GM23338 (cell line): Measurements from ENCODE around the gene CLIP2. TPM values are rescaled to one million over a fixed set of nuclear protein-coding genes. Genes with fewer than 3 reads are reported as not detected.

ENCODE experiments used
- ATAC-seq: fragments of 200-7000 bp; cut with Tn5 transposase; 3 replicates; pipeline ENCODE4 v1.9.1; 2020
- DNase-seq: peaks from one replicate; pipeline ENCODE4 v3.0.0-alpha.2; 2015; ENCODE audit warnings: low spot score
- H2AFZ ChIP-seq: fragments of 200-600 bp; sonication (generic); 2 replicates; pipeline ENCODE4 v1.8.0; 2016; ENCODE audit warnings: antibody characterized with exemption, mild to moderate bottlenecking, moderate library complexity
- H3F3A ChIP-seq: fragments of 200-600 bp; sonication (generic); replicated peaks from 2 replicates; pipeline ENCODE4 v1.8.0; 2017; ENCODE audit warnings: antibody characterized with exemption, mixed run types, low read depth
- H3K27ac ChIP-seq: fragments of 200-600 bp; sonication (generic); 2 replicates; pipeline ENCODE4 v1.6.1; 2016; ENCODE audit warnings: low read depth
- H3K27me3 ChIP-seq: fragments of 200-600 bp; sonication (generic); 2 replicates; pipeline ENCODE4 v1.8.0; 2016; ENCODE audit warnings: mild to moderate bottlenecking, mixed run types, moderate library complexity; ENCODE audit not compliant: insufficient read depth
- H3K36me3 ChIP-seq: fragments of 200-600 bp; sonication (generic); 2 replicates; pipeline ENCODE4 v1.8.0; 2016; ENCODE audit warnings: mild to moderate bottlenecking; ENCODE audit not compliant: insufficient read depth
- H3K4me1 ChIP-seq: fragments of 200-600 bp; sonication (generic); 2 replicates; pipeline ENCODE4 v1.8.0; 2016; ENCODE audit warnings: mild to moderate bottlenecking, moderate library complexity; ENCODE audit not compliant: insufficient read depth
- H3K4me2 ChIP-seq: fragments of 200-600 bp; sonication (generic); 2 replicates; pipeline ENCODE4 v1.7.1; 2017; ENCODE audit warnings: mixed run types
- H3K4me3 ChIP-seq: fragments of 200-600 bp; sonication (generic); 2 replicates; pipeline ENCODE4 v1.6.1; 2016; ENCODE audit warnings: mixed run types
- H3K79me2 ChIP-seq: fragments of 200-600 bp; sonication (generic); replicated peaks from 2 replicates; pipeline ENCODE4 v1.8.0; 2017; ENCODE audit warnings: mild to moderate bottlenecking; ENCODE audit not compliant: insufficient read depth
- H3K9me2 ChIP-seq: fragments of 200-600 bp; sonication (generic); 2 replicates; pipeline ENCODE4 v1.8.0; 2017; ENCODE audit not compliant: insufficient read depth
- H4K20me1 ChIP-seq: fragments of 200-600 bp; sonication (generic); replicated peaks from 2 replicates; pipeline ENCODE4 v1.8.0; 2017; ENCODE audit warnings: mild to moderate bottlenecking; ENCODE audit not compliant: insufficient read depth
- H3K27ac Mint-ChIP-seq: 2 replicates; pipeline ENCODE4 v1.8.0; 2020; ENCODE audit warnings: inconsistent platforms, mild to moderate bottlenecking, moderate library complexity, mixed read lengths
- H3K27me3 Mint-ChIP-seq: 3 replicates; pipeline ENCODE4 v1.8.0; 2022; ENCODE audit warnings: low read depth, mild to moderate bottlenecking, moderate library complexity, mixed read lengths, inconsistent platforms; ENCODE audit not compliant: insufficient read depth, poor library complexity
- H3K36me3 Mint-ChIP-seq: 3 replicates; pipeline ENCODE4 v1.8.0; 2021; ENCODE audit warnings: low read depth, mild to moderate bottlenecking, inconsistent platforms, moderate library complexity, mixed read lengths
- H3K4me1 Mint-ChIP-seq: 3 replicates; pipeline ENCODE4 v1.8.0; 2020; ENCODE audit warnings: mild to moderate bottlenecking, inconsistent platforms, mixed read lengths
- H3K4me3 Mint-ChIP-seq: 3 replicates; pipeline ENCODE4 v1.8.0; 2021; ENCODE audit warnings: moderate library complexity, mild to moderate bottlenecking, inconsistent platforms, mixed read lengths
- H3K9me3 Mint-ChIP-seq: 3 replicates; pipeline ENCODE4 v1.8.0; 2020; ENCODE audit warnings: moderate library complexity, mild to moderate bottlenecking, inconsistent platforms, mixed read lengths
- EZH2 ChIP-seq: fragments of 200-600 bp; sonication (generic); IDR thresholded peaks from one replicate; pipeline ENCODE4 v1.8.0; 2017; ENCODE audit warnings: antibody characterized with exemption, mild to moderate bottlenecking, low read depth; ENCODE audit not compliant: unreplicated experiment
- EZH2phosphoT487 ChIP-seq: fragments of 200-600 bp; sonication (generic); IDR thresholded peaks from one replicate; pipeline ENCODE4 v1.8.1; 2018; ENCODE audit warnings: antibody characterized with exemption; ENCODE audit not compliant: unreplicated experiment
- JUNB ChIP-seq: IDR thresholded peaks from one replicate; pipeline ENCODE4 v1.6.1; 2016; ENCODE audit warnings: antibody characterized with exemption; ENCODE audit not compliant: unreplicated experiment
- NANOG ChIP-seq: IDR thresholded peaks from 2 replicates; pipeline ENCODE4 v1.6.1; 2016; ENCODE audit warnings: antibody characterized with exemption, borderline replicate concordance
- POLR2AphosphoS5 ChIP-seq: IDR thresholded peaks from 2 replicates; pipeline ENCODE4 v1.6.1; 2016; ENCODE audit warnings: antibody characterized with exemption, low read depth
- STAT1 ChIP-seq: IDR thresholded peaks from one replicate; pipeline ENCODE4 v1.6.1; 2016; ENCODE audit warnings: antibody characterized with exemption; ENCODE audit not compliant: unreplicated experiment
- ZNF114 ChIP-seq: fragments of 250-450 bp; sonication (Bioruptor Pico); IDR thresholded peaks from 2 replicates; pipeline ENCODE4 v1.5.0; 2020; ENCODE audit warnings: mild to moderate bottlenecking, moderate library complexity
- ZNF331 ChIP-seq: fragments of 250-450 bp; sonication (Bioruptor Pico); IDR thresholded peaks from 2 replicates; pipeline ENCODE4 v1.5.0; 2020; ENCODE audit warnings: low read depth, mild to moderate bottlenecking, moderate library complexity
- polyA plus RNA-seq: library from polyadenylated mRNA; unstranded; fragments of >200 nt; fragmentation: Nextera tagmentation; extraction: Ambion mirVana; gene quantifications from 2 replicates; pipeline ENCODE4 v1.2.1, GENCODE V29; 2016
- total RNA-seq: library from RNA; depleted of rRNA; stranded (reverse); fragments of >200 nt; shearing (Covaris generic); gene quantifications from 2 replicates; pipeline ENCODE4 v1.2.3, GENCODE V29; 2014
- TF ChIP-seq, protein P1 (sequence below), 2 experiments: fragments of 200-600 bp in 1 of 2; sonication (generic) in 1 of 2; conservative IDR thresholded peaks; 2 replicates each; pipeline versions ENCODE4 v1.5.1 to v1.6.1; 2016 to 2017; ENCODE audit warnings: antibody characterized with exemption in 2 of 2, low read depth in 2 of 2, mild to moderate bottlenecking in 2 of 2, moderate library complexity in 1 of 2
- TF ChIP-seq, protein P2 (sequence below): fragments of 250-450 bp; sonication (Bioruptor Pico); IDR thresholded peaks from 2 replicates; pipeline ENCODE4 v1.5.0; 2020; ENCODE audit warnings: mild to moderate bottlenecking, moderate library complexity
- TF ChIP-seq, protein P3 (sequence below): IDR thresholded peaks from 2 replicates; pipeline ENCODE4 v1.6.1; 2016; ENCODE audit warnings: antibody characterized with exemption

CLIP2 gene
- total and polyA plus RNA-seq, 2 experiments from 2014 or later, result 8.1 to 51.9 TPM

DNA sequence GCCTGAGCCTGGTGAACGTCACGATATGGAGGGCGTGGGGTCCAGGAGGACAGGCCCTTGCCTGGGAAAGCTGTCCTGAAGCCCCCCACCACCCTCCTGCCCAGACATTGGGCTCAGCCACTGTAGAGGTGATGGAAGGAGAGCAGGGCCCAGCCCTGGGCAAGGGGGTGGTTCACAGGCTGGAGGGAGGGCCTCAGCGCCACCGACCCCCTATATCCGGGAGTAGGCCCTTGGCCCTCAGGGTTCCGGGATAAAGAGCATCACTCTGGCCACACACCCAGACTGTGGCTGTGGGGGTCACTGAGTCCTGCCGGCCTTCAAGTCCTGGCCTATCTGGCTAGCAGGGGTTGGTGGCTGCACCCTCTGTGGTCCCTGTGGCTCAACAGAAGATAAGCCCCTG lies 109.2 kb downstream of the CLIP2 start:
- Histone ChIP-seq H3K27me3 (no peaks in the 10 kb centered on the region), H3K27ac (no peak overlapping the region), H3K4me3 (no peak overlapping the region), H4K20me1 (no peaks in the 10 kb centered on the region; the same call in none of the 2 replicates), H3K9me2 (no peaks in the 10 kb centered on the region), H3K4me1 (peaks cover 11% of the 10 kb centered on the region), H3F3A (peaks cover 15% of the 10 kb centered on the region; the same call in 1 of the 2 replicates), H3K36me3 (0 out of 2 replicates have a peak, but pooled peaks cover 4% of the 10 kb centered on the region), H3K79me2 (no peaks in the 10 kb centered on the region), H3K4me2 (no peak overlapping the region), H2AFZ (no peak overlapping the region)
- Mint-ChIP-seq H3K4me1 (peaks cover 9% of the 10 kb centered on the region), H3K4me3 (no peak overlapping the region), H3K9me3 (no peaks in the 10 kb centered on the region; the same call in 2 of the 3 replicates), H3K27me3 (peaks cover 6% of the 10 kb centered on the region), H3K36me3 (peaks cover 41% of the 10 kb centered on the region), H3K27ac (no peak overlapping the region)
- ATAC-seq (no peak), DNase-seq (no peak)
- no peak for TF ChIP-seq ZNF331 (CRISPR knock-in tag)
- TF ChIP-seq, protein P1, sequence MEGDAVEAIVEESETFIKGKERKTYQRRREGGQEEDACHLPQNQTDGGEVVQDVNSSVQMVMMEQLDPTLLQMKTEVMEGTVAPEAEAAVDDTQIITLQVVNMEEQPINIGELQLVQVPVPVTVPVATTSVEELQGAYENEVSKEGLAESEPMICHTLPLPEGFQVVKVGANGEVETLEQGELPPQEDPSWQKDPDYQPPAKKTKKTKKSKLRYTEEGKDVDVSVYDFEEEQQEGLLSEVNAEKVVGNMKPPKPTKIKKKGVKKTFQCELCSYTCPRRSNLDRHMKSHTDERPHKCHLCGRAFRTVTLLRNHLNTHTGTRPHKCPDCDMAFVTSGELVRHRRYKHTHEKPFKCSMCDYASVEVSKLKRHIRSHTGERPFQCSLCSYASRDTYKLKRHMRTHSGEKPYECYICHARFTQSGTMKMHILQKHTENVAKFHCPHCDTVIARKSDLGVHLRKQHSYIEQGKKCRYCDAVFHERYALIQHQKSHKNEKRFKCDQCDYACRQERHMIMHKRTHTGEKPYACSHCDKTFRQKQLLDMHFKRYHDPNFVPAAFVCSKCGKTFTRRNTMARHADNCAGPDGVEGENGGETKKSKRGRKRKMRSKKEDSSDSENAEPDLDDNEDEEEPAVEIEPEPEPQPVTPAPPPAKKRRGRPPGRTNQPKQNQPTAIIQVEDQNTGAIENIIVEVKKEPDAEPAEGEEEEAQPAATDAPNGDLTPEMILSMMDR (conservative IDR thresholded peaks at IDR 0.05; ENCODE audit: low read depth in 2 of 2), result no peak
- TF ChIP-seq JUNB, result no peak
- TF ChIP-seq STAT1, result no peak
- TF ChIP-seq POLR2AphosphoS5, result no peak
- TF ChIP-seq ZNF114 (CRISPR knock-in tag), result no peak
- TF ChIP-seq EZH2, result no peak
- TF ChIP-seq, protein P2, sequence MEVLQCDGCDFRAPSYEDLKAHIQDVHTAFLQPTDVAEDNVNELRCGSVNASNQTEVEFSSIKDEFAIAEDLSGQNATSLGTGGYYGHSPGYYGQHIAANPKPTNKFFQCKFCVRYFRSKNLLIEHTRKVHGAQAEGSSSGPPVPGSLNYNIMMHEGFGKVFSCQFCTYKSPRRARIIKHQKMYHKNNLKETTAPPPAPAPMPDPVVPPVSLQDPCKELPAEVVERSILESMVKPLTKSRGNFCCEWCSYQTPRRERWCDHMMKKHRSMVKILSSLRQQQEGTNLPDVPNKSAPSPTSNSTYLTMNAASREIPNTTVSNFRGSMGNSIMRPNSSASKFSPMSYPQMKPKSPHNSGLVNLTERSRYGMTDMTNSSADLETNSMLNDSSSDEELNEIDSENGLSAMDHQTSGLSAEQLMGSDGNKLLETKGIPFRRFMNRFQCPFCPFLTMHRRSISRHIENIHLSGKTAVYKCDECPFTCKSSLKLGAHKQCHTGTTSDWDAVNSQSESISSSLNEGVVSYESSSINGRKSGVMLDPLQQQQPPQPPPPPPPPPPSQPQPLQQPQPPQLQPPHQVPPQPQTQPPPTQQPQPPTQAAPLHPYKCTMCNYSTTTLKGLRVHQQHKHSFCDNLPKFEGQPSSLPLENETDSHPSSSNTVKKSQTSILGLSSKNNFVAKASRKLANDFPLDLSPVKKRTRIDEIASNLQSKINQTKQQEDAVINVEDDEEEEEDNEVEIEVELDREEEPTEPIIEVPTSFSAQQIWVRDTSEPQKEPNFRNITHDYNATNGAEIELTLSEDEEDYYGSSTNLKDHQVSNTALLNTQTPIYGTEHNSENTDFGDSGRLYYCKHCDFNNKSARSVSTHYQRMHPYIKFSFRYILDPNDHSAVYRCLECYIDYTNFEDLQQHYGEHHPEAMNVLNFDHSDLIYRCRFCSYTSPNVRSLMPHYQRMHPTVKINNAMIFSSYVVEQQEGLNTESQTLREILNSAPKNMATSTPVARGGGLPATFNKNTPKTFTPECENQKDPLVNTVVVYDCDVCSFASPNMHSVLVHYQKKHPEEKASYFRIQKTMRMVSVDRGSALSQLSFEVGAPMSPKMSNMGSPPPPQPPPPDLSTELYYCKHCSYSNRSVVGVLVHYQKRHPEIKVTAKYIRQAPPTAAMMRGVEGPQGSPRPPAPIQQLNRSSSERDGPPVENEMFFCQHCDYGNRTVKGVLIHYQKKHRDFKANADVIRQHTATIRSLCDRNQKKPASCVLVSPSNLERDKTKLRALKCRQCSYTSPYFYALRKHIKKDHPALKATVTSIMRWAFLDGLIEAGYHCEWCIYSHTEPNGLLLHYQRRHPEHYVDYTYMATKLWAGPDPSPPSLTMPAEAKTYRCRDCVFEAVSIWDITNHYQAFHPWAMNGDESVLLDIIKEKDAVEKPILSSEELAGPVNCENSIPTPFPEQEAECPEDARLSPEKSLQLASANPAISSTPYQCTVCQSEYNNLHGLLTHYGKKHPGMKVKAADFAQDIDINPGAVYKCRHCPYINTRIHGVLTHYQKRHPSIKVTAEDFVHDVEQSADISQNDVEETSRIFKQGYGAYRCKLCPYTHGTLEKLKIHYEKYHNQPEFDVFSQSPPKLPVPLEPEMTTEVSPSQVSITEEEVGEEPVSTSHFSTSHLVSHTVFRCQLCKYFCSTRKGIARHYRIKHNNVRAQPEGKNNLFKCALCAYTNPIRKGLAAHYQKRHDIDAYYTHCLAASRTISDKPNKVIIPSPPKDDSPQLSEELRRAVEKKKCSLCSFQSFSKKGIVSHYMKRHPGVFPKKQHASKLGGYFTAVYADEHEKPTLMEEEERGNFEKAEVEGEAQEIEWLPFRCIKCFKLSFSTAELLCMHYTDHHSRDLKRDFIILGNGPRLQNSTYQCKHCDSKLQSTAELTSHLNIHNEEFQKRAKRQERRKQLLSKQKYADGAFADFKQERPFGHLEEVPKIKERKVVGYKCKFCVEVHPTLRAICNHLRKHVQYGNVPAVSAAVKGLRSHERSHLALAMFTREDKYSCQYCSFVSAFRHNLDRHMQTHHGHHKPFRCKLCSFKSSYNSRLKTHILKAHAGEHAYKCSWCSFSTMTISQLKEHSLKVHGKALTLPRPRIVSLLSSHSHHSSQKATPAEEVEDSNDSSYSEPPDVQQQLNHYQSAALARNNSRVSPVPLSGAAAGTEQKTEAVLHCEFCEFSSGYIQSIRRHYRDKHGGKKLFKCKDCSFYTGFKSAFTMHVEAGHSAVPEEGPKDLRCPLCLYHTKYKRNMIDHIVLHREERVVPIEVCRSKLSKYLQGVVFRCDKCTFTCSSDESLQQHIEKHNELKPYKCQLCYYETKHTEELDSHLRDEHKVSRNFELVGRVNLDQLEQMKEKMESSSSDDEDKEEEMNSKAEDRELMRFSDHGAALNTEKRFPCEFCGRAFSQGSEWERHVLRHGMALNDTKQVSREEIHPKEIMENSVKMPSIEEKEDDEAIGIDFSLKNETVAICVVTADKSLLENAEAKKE (CRISPR knock-in tag), result no peak
- TF ChIP-seq, protein P3, sequence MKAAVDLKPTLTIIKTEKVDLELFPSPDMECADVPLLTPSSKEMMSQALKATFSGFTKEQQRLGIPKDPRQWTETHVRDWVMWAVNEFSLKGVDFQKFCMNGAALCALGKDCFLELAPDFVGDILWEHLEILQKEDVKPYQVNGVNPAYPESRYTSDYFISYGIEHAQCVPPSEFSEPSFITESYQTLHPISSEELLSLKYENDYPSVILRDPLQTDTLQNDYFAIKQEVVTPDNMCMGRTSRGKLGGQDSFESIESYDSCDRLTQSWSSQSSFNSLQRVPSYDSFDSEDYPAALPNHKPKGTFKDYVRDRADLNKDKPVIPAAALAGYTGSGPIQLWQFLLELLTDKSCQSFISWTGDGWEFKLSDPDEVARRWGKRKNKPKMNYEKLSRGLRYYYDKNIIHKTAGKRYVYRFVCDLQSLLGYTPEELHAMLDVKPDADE, result no peak
- TF ChIP-seq EZH2phosphoT487, result no peak
- TF ChIP-seq NANOG, result no peak
